Measurements from ENCODE around the gene WNT7B.

DNA sequence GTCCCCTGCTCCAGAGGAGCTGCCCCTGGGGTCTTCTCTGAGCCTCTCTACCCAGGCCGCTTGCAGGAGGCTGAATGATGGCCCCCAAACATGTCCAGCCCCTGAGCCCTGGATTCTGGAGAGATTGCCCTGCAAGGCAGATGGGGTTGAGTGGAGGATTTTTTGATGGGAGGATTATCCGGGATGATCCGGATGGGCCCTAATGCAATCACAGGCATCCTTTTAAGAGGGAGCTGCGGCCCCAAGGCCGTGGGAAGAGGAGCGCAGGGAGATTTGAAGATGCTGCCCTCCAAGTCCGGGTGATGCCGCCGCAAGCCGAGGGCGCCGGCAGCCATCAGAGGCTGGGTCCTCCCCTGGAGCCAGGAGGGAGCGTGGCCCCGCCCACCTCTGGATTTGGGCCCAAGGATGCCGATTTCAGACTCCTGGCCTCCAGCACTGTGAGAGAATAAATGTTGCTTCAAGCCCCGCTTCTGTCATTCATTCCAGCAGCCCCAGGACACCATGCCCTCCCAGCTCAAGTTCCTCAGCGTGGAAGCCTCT lies 66.0 kb downstream of the WNT7B start:
- TF ChIP-seq, protein P1, sequence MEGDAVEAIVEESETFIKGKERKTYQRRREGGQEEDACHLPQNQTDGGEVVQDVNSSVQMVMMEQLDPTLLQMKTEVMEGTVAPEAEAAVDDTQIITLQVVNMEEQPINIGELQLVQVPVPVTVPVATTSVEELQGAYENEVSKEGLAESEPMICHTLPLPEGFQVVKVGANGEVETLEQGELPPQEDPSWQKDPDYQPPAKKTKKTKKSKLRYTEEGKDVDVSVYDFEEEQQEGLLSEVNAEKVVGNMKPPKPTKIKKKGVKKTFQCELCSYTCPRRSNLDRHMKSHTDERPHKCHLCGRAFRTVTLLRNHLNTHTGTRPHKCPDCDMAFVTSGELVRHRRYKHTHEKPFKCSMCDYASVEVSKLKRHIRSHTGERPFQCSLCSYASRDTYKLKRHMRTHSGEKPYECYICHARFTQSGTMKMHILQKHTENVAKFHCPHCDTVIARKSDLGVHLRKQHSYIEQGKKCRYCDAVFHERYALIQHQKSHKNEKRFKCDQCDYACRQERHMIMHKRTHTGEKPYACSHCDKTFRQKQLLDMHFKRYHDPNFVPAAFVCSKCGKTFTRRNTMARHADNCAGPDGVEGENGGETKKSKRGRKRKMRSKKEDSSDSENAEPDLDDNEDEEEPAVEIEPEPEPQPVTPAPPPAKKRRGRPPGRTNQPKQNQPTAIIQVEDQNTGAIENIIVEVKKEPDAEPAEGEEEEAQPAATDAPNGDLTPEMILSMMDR (IDR thresholded peaks at IDR 0.05 in 8 of 11, conservative IDR thresholded peaks at IDR 0.05 in 3 of 11), result no peak
- no peak for TF ChIP-seq POLR2AphosphoS5 (IDR thresholded peaks at IDR 0.05)

Measured in spleen (tissue), 7 donors.